GDM1 (cell line): Measurements from ENCODE around the gene UFD1.
"Not testable (repeated sequence)": the region's sequence is repeated elsewhere in the genome, so short reads cannot be mapped to it uniquely, and the experiment has no call there.

Experiments used
- DNase-seq: peaks from one replicate; lab custom pipeline; 2025; lab: John Stamatoyannopoulos, UW

The UFD1 gene

GRCh38 chr22:19448739-19449421 lies 30.1 kb downstream of the UFD1 start:
- no peak for DNase-seq

- DNase-seq, result no peak
Observed at GRCh38 chr22:19448076-19448607, 30.9 kb downstream of the UFD1 start.

DNA sequence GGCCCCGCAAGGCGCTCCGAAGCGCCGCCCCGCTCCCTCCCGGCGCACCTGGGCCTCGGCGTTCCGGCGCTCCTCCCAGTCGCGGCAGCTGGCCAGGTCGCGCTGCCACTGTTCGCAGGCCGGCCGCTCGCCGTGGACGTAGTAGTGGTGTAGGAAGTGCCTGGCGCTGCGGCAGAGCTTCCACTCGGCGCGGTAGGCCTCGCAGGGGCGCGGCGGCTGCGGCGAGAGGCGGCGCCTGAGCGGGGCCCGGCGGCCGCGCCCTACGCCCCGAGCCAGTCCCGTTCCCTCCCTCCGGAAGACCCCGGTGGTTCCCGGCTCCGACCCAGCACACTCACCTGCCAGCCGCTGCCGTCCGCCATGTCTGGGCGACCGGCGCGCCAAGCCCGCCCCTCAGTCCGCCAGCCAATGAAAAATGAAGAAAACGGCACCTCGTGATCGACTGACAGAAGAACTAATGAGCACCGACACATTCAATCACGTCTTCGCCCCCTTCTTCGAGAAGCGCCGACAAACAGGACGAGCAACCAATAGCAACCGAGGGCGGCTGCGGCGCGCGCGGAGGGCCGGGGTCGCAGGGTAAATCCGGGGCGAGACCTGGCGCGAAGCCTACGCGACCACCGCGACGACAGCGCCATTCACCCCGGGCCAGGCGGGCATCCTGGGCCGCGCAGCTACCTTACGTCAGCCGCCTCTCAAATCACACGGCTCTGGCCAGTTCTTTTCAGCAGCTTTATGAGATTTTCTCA lies 31.5 kb downstream of the UFD1 start, which contains the start of gene C22orf39:
C22orf39 (minus strand) TSS at position 382 of the 746 bp plus-strand sequence; CDS start at position 359, 23 bp downstream.
- peak; percentile 87 for DNase-seq

DNA sequence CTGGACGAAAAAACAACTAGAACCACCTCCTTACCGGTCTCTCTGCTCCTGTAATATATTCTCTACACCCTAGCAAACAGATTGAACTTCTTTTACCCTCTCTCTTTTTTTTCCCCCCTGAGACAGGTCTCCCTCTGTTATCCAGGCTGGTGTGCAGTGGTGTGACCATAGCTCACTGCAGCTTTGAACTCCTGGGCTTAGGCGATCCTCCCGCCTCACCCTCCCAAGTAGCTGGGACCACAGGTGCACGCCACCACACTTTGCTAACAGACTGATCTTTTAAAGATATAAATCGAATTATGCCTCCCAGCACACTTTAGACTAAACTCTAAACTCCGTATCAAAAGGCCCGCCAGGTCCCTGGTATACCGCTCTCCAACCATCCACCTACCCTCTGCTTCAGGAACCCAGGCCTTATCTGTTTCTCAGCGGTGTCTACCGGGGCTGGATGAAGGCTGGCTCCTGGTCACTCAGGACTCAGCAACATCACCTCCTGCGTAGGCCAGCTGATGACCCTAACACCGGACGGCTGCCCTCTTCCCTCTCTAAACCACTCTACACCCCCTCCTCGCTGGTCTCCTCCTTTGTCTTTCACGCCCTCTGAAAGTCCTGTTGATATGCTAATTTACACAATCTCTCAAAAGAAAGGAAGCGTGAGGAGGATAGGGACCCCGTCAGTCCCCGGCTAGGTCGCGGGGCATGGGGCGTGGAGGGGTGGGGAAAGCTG lies 32.2 kb downstream of the UFD1 start:
- DNase-seq, result no peak

DNA sequence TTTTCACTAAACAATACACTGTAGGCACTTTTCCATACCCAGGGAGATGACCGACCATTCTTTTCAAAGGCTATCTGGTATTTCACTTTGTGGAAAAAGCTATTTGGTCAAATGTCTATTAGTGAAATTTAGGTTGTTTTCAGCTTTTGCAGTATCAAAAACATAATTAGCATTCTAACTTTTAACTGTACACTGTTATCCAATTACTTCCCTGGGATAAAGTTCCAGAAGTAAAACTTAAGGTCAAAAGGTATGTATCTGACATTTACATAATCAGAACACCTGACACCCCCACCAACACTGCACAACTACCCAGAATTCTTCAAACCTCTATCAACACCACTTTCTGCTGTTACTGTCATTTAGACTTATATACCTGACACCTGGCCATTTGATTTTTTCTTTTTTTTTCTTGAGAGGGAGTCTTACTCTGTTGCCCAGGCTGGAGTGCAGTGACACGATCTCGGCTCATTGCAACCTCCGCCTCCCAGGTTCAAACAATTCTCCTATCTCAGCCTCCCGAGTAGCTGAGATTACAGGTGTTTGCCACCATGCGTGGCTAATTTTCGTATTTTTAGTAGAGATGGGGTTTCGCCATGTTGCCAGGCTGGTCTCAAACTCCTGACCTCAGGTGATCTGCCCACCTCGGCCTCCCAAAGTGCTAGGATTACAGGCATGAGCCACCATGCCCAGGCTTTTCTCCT lies 33.6 kb downstream of the UFD1 start:
- not testable (repeated sequence) for DNase-seq

DNA sequence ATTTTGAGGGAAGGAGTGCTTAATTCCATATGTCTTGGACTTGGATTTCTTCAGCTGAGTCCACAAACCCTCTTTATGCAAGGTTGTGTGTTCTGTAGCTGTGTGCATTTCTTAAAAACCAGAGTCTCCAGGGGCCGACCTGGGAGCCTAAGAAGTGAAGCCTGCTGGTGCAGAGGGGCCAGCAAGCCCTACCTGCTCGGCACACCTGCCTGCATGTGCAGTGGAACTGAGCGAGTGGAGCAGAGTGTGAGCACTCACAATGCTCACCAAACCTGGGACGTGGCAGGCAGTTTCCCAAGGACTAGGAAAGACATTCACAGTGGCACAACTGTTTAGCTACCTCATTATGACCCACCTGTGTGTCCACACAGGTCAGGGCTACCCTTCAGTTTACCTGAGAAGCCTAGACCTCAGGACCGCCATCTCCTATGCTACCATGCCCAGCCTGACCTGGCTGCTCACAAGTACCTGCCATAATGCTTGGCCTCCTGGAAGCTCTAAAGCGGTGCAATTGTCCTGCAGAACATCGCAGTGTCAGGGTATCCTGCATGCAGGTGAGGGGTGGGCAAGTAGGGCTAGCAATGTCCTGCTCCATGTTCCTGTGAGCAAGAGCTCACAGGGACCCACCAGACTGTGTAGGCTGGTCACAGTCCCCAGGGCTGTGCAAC lies 35.3 kb downstream of the UFD1 start:
- DNase-seq, result no peak

GRCh38 chr22:19442166-19442565 lies 36.8 kb downstream of the UFD1 start:
- DNase-seq, result no peak

- DNase-seq, result no peak
Observed at GRCh38 chr22:19440411-19441195, 38.4 kb downstream of the UFD1 start.

DNA sequence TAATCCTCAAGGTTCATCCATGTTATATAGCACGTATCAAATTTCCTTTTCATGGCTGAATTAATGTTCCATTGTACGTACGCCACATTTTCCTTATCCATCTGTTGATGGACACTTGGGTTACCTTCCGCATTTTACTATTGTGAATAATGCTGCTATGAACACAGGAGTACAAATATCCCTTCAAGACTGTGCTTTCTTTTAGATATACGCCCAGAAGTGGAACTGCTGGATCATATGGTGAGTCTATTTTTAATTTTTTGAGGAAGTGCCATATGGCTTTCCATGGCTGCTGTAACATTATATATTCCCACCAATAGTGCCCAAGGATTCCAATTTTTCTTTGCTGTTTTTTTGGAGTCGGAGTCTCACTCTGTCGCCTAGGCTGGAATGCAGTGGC lies 40.7 kb downstream of the UFD1 start:
- DNase-seq, result no peak

- not testable (repeated sequence) for DNase-seq
Observed at GRCh38 chr22:19436444-19437161, 42.4 kb downstream of the UFD1 start.

DNA sequence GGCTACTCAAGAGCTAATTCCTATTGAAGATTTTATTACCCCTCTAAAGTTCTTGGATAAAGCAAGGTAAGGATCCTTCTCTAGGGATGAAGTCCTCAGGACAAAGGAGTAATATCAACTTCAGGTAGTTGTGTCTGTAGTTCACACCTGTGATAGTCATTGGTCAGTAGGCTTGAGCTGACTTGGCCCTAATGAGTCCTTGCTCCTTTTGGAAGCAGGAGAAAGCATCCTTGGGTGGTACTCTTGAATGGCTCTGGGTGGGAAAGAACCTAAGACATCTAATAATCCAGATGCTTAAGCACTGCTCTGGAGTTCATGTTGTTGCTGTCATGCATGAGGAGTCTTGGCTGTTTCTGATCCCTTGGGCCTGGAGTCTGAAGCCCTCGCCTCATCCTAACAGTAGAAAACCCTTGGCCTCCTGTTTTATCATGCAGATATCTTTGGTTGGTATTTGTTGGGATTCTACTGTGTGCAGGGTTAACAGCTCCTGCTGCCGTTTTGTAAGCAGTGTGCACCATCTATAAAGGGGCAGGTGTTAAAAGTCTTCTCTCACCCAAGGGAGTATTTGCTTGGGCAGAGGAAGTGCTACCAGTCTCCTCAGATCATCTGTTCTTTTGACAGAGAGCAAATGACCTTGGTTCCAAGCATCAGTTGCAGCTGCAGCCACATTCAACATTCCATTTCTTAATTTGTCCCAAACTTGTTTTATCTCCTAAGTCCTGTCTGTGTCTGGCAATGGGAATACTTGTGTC lies 44.0 kb downstream of the UFD1 start:
- DNase-seq, result no peak

DNA sequence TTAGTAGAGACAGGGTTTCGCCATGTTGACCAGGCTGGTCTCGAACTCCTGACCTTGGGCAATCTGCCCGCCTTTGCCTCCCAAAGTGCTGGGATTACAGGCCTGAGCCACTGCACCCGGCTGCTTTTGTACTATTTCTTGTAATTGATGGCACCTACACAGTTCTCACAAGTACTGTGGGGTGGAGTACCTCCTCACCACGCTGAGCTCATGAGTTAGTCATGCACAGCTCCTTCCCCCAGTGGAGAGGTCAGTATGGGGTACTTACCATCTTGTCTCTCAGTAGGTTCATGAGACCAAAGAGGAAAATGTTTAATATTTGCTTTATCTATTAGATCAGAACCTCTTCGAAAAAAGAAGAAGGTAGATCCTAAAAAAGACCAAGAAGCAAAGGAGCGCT lies 44.6 kb downstream of the UFD1 start:
- no peak for DNase-seq

GRCh38 chr22:19432133-19432851 lies 46.7 kb downstream of the UFD1 start, which contains the start of gene MRPL40:
TSS of gene MRPL40 (plus strand) at chr22:19432545. CDS start at chr22:19432555, 10 bp downstream.
- peak; percentile 94 for DNase-seq

DNA sequence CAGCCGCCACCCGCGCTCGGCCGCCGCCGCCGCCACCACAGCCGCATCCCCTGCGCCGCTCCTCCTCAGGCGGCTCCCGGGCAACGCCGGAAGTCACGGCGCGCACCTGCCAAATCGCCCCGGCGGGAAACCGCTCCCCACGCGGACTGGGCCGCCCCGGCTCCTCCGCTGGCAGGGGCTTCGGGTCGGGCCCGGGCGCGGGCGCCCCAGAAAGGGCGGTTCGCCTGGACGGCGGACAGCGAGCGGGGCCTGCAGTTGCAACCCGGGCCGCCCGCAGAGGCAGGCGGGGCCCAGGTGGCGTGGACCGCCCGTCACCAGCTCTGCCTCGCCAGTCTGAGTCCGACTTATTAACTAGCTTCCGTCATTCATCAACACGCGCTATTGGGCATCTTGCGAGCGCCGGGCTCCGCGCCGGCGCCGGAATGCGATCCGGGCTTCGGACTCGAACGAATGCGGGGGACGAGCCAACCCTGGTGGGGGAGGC lies 47.3 kb downstream of the UFD1 start, which contains the start of gene HIRA:
HIRA (minus strand) TSS at position 85 of the 484 bp plus-strand sequence. CDS start 257 bp downstream, outside the sequence.
- DNase-seq, result peak; percentile 66

GRCh38 chr22:19430890-19431541 lies 48.0 kb downstream of the UFD1 start:
- no peak for DNase-seq

GRCh38 chr22:19429950-19430889 lies 48.8 kb downstream of the UFD1 start:
- DNase-seq, result no peak
